Panc1 (cell line): ENCODE measurements around the gene PHLPP1. TPM values are rescaled to one million over a fixed set of nuclear protein-coding genes. Genes with fewer than 3 reads are reported as not detected.

Experiments used
- ATAC-seq: fragments of 200-7000 bp; cut with Tn5 transposase; 2 replicates; pipeline ENCODE4 v1.9.1; 2020; ENCODE audit warnings: mild to moderate bottlenecking, moderate library complexity
- BruUV-seq: library from RNA; stranded (reverse); fragments of 400-500 nt; replicated peaks from 2 replicates; lab custom pipeline; 2021; lab: Mats Ljungman, UMichigan
- CTCF ChIA-PET: fragments of 300-600 bp; sonication (Branson Sonifier 250); formaldehyde crosslinking; loops from one replicate; lab custom pipeline; 2022; ENCODE audit warnings: antibody characterized with exemption; lab: Charles Lee
- POLR2A ChIA-PET: fragments of 300-600 bp; sonication (Branson Sonifier 250); formaldehyde crosslinking; loops from one replicate; lab custom pipeline; 2022; ENCODE audit warnings: antibody characterized with exemption; lab: Charles Lee
- DNase-seq: peaks from one replicate; pipeline ENCODE4 v3.0.0-alpha.2; 2010; ENCODE audit warnings: low read depth, low spot score
- H3K27ac ChIP-seq: 2 replicates; pipeline ENCODE4 v1.5.1; 2011; ENCODE audit warnings: mild to moderate bottlenecking, low read length, inconsistent platforms
- H3K27me3 ChIP-seq: fragments of 200-500 bp; sonication (Bioruptor generic); 2 replicates; pipeline ENCODE4 v1.6.0; 2014; ENCODE audit warnings: low read length, inconsistent platforms; ENCODE audit not compliant: control insufficient read depth, insufficient read depth
- H3K36me3 ChIP-seq: fragments of 200-500 bp; sonication (Bioruptor generic); 2 replicates; pipeline ENCODE4 v1.5.1; 2014; ENCODE audit warnings: inconsistent platforms, mild to moderate bottlenecking, low read length, moderate library complexity; ENCODE audit not compliant: control insufficient read depth, insufficient read depth
- H3K4me1 ChIP-seq: 2 replicates; pipeline ENCODE4 v1.5.1; 2011; ENCODE audit warnings: inconsistent platforms, mild to moderate bottlenecking, low read length, moderate library complexity; ENCODE audit not compliant: control insufficient read depth, insufficient read depth
- H3K4me3 ChIP-seq, 2 experiments: 2 replicates each; pipeline ENCODE4 v1.5.1; 2011 to 2012; ENCODE audit warnings: low read depth in 2 of 2, low read length in 2 of 2, mild to moderate bottlenecking in 2 of 2, inconsistent platforms in 1 of 2, moderate library complexity in 1 of 2
- H3K9me3 ChIP-seq: fragments of 200-500 bp; sonication (Bioruptor generic); 2 replicates; pipeline ENCODE4 v1.5.1; 2014; ENCODE audit warnings: low read depth, mild to moderate bottlenecking, inconsistent platforms, low read length, moderate library complexity; ENCODE audit not compliant: control insufficient read depth, insufficient read depth
- CTCF ChIP-seq: fragments of 450-650 bp; IDR thresholded peaks from 2 replicates; pipeline ENCODE4 v1.5.1; 2017; ENCODE audit warnings: mild to moderate bottlenecking
- POLR2AphosphoS5 ChIP-seq: IDR thresholded peaks from 2 replicates; pipeline ENCODE4 v1.6.1; 2012; ENCODE audit warnings: mild to moderate bottlenecking, low read depth, low read length, moderate library complexity
- SIN3A ChIP-seq: IDR thresholded peaks from 2 replicates; pipeline ENCODE4 v1.6.1; 2012; ENCODE audit warnings: low read depth, mild to moderate bottlenecking, low read length, moderate library complexity, borderline replicate concordance; ENCODE audit not compliant: insufficient read depth
- TCF7L2 ChIP-seq: IDR thresholded peaks from 2 replicates; pipeline ENCODE4 v1.6.1; 2011; ENCODE audit warnings: mild to moderate bottlenecking, low read depth, low read length, inconsistent platforms
- in situ Hi-C: cut with HindIII; loops from 2 replicates; pipeline ENCODE4 v1.10.0; 2016; ENCODE audit warnings: low sequenced_read_pairs, low pct_unique_long_range_greater_than_20kb
- intact Hi-C: fragments of 100-400 bp; cut with micrococcal nuclease; formaldehyde crosslinking; loops from one replicate; pipeline ENCODE4 v1.10.0; 2022; ENCODE audit not compliant: unreplicated experiment
- total RNA-seq: library from RNA; stranded (reverse); gene quantifications from one replicate; pipeline ENCODE4 v1.2.1, GENCODE V29; 2021; ENCODE audit not compliant: unreplicated experiment
- TF ChIP-seq, protein P1 (sequence below), 2 experiments: IDR thresholded peaks; 2 replicates each; pipeline ENCODE4 v1.6.1; 2011 to 2012; ENCODE audit warnings: low read depth in 2 of 2, control low read depth in 1 of 2, low read length in 1 of 2, mild to moderate bottlenecking in 1 of 2, moderate library complexity in 1 of 2; ENCODE audit not compliant: insufficient read depth in 1 of 2

PHLPP1 gene
- total RNA-seq, 1 experiment from 2014 or later = 6.3 TPM

DNA sequence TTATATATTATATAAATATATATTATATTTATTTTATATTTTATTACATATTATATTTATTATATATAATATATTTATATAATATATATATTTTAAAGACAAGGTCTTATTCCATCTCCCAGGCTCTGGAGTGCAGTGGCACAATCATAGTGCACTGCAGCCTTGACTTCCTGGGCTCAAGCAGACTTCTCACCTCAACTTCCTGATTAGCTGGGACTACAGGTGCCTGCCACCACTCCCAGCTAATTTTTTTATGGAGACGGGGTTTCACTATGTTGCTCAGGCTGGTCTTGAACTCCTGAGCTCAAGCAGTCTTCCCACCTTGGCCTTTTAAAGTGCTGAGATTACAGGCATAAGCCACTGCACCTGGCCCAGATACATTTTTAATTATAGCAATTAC lies 110.0 kb downstream of the PHLPP1 start:
- Histone ChIP-seq H3K4me1 (no peaks in the 10 kb centered on the region), H3K27ac (no peak overlapping the region), H3K36me3 (no peaks in the 10 kb centered on the region), H3K9me3 (no peaks in the 10 kb centered on the region), H3K4me3 (no peak overlapping the region), H3K27me3 (no peaks in the 10 kb centered on the region)
- ATAC-seq (no peak), DNase-seq (no peak)
- in situ Hi-C loops (no loop called here), intact Hi-C loops (no loop called here)
- no TSS peak for BruUV-seq
- ChIA-PET CTCF (no interaction called here), POLR2A (interaction anchor here (0.6 kb wide), 1 partner anchor 21 kb away, joined by 6 read pairs; no protein-coding TSS in a partner anchor)
- TF ChIP-seq TCF7L2 (no peak), CTCF (no peak), SIN3A (no peak), POLR2AphosphoS5 (no peak)
- TF ChIP-seq, protein P1, sequence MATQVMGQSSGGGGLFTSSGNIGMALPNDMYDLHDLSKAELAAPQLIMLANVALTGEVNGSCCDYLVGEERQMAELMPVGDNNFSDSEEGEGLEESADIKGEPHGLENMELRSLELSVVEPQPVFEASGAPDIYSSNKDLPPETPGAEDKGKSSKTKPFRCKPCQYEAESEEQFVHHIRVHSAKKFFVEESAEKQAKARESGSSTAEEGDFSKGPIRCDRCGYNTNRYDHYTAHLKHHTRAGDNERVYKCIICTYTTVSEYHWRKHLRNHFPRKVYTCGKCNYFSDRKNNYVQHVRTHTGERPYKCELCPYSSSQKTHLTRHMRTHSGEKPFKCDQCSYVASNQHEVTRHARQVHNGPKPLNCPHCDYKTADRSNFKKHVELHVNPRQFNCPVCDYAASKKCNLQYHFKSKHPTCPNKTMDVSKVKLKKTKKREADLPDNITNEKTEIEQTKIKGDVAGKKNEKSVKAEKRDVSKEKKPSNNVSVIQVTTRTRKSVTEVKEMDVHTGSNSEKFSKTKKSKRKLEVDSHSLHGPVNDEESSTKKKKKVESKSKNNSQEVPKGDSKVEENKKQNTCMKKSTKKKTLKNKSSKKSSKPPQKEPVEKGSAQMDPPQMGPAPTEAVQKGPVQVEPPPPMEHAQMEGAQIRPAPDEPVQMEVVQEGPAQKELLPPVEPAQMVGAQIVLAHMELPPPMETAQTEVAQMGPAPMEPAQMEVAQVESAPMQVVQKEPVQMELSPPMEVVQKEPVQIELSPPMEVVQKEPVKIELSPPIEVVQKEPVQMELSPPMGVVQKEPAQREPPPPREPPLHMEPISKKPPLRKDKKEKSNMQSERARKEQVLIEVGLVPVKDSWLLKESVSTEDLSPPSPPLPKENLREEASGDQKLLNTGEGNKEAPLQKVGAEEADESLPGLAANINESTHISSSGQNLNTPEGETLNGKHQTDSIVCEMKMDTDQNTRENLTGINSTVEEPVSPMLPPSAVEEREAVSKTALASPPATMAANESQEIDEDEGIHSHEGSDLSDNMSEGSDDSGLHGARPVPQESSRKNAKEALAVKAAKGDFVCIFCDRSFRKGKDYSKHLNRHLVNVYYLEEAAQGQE (IDR thresholded peaks at IDR 0.05; ENCODE audit: insufficient read depth in 1 of 2, low read depth in 2 of 2, low read length in 1 of 2) = no peak

- Histone ChIP-seq H3K4me3 (no peak overlapping the region), H3K9me3 (no peaks in the 10 kb centered on the region), H3K27me3 (no peaks in the 10 kb centered on the region), H3K27ac (no peak overlapping the region), H3K36me3 (no peaks in the 10 kb centered on the region), H3K4me1 (no peaks in the 10 kb centered on the region)
- ChIA-PET POLR2A (no interaction called here), CTCF (no interaction called here)
- DNase-seq (no peak), ATAC-seq (no peak)
- BruUV-seq = no TSS peak
- intact Hi-C loops = no loop called here
- in situ Hi-C loops = no loop called here
- no peak for TF ChIP-seq SIN3A
- no peak for TF ChIP-seq CTCF
- TF ChIP-seq POLR2AphosphoS5 = no peak
- TF ChIP-seq TCF7L2 = no peak
- TF ChIP-seq, protein P1 (IDR thresholded peaks at IDR 0.05; ENCODE audit: insufficient read depth in 1 of 2, low read depth in 2 of 2, low read length in 1 of 2) = no peak
Measured at GRCh38 chr18:62827397-62827796, 112.1 kb downstream of the PHLPP1 start.
